Hepatocyte (in vitro differentiated cells): ENCODE results near the gene ACTR6. TPM values are rescaled to one million over a fixed set of nuclear protein-coding genes. Genes with fewer than 3 reads are reported as not detected.

Experiments used
- DNase-seq: peaks from one replicate; pipeline ENCODE4 v3.0.0-alpha.2; 2016; ENCODE audit warnings: low spot score
- H2AFZ ChIP-seq: fragments of 200-600 bp; sonication (generic); 2 replicates; pipeline ENCODE4 v1.6.0; 2016; ENCODE audit warnings: antibody characterized with exemption, mild to moderate bottlenecking
- H3K27ac ChIP-seq: fragments of 200-600 bp; sonication (generic); 2 replicates; pipeline ENCODE4 v1.5.1; 2016; ENCODE audit warnings: mild to moderate bottlenecking
- H3K27me3 ChIP-seq: fragments of 200-600 bp; sonication (generic); 2 replicates; pipeline ENCODE4 v1.6.1; 2016
- H3K36me3 ChIP-seq: fragments of 200-600 bp; sonication (generic); replicated peaks from 2 replicates; pipeline ENCODE4 v1.5.1; 2016; ENCODE audit warnings: low read depth; ENCODE audit not compliant: insufficient read depth
- H3K4me1 ChIP-seq: fragments of 200-600 bp; sonication (generic); 2 replicates; pipeline ENCODE4 v1.5.1; 2016; ENCODE audit warnings: mild to moderate bottlenecking, moderate library complexity; ENCODE audit not compliant: insufficient read depth
- H3K4me2 ChIP-seq: fragments of 200-600 bp; sonication (generic); 2 replicates; pipeline ENCODE4 v1.6.0; 2016
- H3K4me3 ChIP-seq: fragments of 200-600 bp; sonication (generic); 2 replicates; pipeline ENCODE4 v1.5.1; 2016; ENCODE audit warnings: mild to moderate bottlenecking
- H3K79me2 ChIP-seq: fragments of 200-600 bp; sonication (generic); 2 replicates; pipeline ENCODE4 v1.6.0; 2017; ENCODE audit warnings: mild to moderate bottlenecking
- H3K9me2 ChIP-seq: fragments of 200-600 bp; sonication (generic); replicated peaks from 2 replicates; pipeline ENCODE4 v1.6.0; 2017; ENCODE audit warnings: mild to moderate bottlenecking; ENCODE audit not compliant: insufficient read depth
- H3K9me3 ChIP-seq: fragments of 200-600 bp; sonication (generic); 2 replicates; pipeline ENCODE4 v1.5.1; 2016; ENCODE audit warnings: low read depth, mild to moderate bottlenecking
- H4K20me1 ChIP-seq: fragments of 200-600 bp; sonication (generic); 2 replicates; pipeline ENCODE4 v1.6.0; 2016; ENCODE audit warnings: mild to moderate bottlenecking; ENCODE audit not compliant: insufficient read depth, poor library complexity, severe bottlenecking
- EZH2 ChIP-seq: fragments of 200-600 bp; sonication (generic); IDR thresholded peaks from 2 replicates; pipeline ENCODE4 v1.6.1; 2016; ENCODE audit warnings: antibody characterized with exemption, mild to moderate bottlenecking, borderline replicate concordance
- EZH2phosphoT487 ChIP-seq: fragments of 200-600 bp; sonication (generic); IDR thresholded peaks from one replicate; pipeline ENCODE4 v1.6.1; 2018; ENCODE audit warnings: antibody characterized with exemption, mild to moderate bottlenecking, low read depth, moderate library complexity; ENCODE audit not compliant: unreplicated experiment, severe bottlenecking
- WGBS: methylation state at CpG from one replicate; pipeline ENCODE4 v1.1.6; 2016; ENCODE audit warnings: low lambda C conversion rate; ENCODE audit errors: missing lambda C conversion rate; 5-methylcytosine and 5-hydroxymethylcytosine counted together
- polyA plus RNA-seq: library from polyadenylated mRNA; unstranded; fragments of >200 nt; fragmentation: Nextera tagmentation; extraction: Ambion mirVana; gene quantifications from 2 replicates; pipeline ENCODE4 v1.2.1, GENCODE V29; 2016
- total RNA-seq: library from RNA; depleted of rRNA; stranded (reverse); fragments of >200 nt; gene quantifications from 2 replicates; pipeline ENCODE4 v1.2.3, GENCODE V29; 2014
- TF ChIP-seq, protein P1 (sequence below): fragments of 200-600 bp; sonication (generic); IDR thresholded peaks from 2 replicates; pipeline ENCODE4 v1.5.1; 2016; ENCODE audit warnings: antibody characterized with exemption, mild to moderate bottlenecking; ENCODE audit not compliant: poor library complexity

The ACTR6 gene
- total and polyA plus RNA-seq, 2 experiments from 2014 or later, result 18.0 to 38.0 TPM

DNA sequence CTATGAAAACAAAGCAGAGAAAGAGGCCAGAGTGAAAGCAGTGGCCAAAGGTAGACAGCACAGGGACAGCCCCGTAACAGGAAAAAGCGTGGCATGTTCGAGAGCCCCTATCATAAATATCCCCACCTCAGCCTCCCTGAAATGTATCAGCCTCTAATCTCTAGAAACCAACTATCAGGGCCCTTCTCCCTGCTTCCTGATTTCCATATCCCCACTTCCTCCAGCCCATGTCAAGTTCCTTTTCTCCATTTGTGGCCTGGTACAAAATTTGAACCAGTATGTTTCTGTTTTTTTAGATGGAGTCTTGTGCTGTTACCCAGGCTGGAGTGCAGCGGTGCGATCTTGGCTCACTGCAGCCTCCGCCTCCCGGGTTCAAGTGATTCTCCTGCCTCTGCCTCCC, 49.3 kb downstream of the ACTR6 start:
- Histone ChIP-seq H3K27ac (no peak overlapping the region), H3K27me3 (no peaks in the 10 kb centered on the region), H3K79me2 (no peaks in the 10 kb centered on the region), H3K4me3 (no peak overlapping the region), H3K4me2 (no peak overlapping the region), H3K9me2 (no peaks in the 10 kb centered on the region), H3K4me1 (peaks cover 7% of the 10 kb centered on the region), H2AFZ (no peak overlapping the region), H4K20me1 (no peaks in the 10 kb centered on the region), H3K36me3 (no peaks in the 10 kb centered on the region), H3K9me3 (no peaks in the 10 kb centered on the region)
- 92% methylated on average over 7 of the region's 7 CpGs for WGBS
- TF ChIP-seq EZH2phosphoT487 (no peak), EZH2 (no peak)
- TF ChIP-seq, protein P1, sequence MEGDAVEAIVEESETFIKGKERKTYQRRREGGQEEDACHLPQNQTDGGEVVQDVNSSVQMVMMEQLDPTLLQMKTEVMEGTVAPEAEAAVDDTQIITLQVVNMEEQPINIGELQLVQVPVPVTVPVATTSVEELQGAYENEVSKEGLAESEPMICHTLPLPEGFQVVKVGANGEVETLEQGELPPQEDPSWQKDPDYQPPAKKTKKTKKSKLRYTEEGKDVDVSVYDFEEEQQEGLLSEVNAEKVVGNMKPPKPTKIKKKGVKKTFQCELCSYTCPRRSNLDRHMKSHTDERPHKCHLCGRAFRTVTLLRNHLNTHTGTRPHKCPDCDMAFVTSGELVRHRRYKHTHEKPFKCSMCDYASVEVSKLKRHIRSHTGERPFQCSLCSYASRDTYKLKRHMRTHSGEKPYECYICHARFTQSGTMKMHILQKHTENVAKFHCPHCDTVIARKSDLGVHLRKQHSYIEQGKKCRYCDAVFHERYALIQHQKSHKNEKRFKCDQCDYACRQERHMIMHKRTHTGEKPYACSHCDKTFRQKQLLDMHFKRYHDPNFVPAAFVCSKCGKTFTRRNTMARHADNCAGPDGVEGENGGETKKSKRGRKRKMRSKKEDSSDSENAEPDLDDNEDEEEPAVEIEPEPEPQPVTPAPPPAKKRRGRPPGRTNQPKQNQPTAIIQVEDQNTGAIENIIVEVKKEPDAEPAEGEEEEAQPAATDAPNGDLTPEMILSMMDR, result no peak
- DNase-seq, result no peak

DNA sequence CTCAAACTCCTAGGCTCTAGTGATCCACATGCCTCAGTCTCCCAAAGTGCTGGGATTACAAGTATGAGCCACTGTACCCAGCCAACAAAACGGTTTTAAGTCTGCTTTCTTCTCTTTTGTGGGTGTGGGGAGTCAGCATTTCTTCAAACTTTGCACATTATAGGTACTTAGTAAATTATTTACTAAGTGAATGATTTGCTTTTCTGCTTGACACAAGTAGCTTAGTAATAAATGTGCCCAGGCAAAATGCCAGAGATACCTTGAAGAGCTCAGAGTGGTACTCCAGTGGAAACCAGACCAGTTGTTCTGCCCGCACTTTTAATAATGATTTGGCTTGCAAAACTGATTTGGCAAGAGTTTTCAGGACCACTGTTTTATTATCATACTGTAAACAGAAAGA, 51.3 kb downstream of the ACTR6 start:
- no peaks in the 10 kb centered on the region for H3K9me3 ChIP-seq
- H2AFZ ChIP-seq, result no peak overlapping the region
- H3K36me3 ChIP-seq, result no peaks in the 10 kb centered on the region
- H3K4me1 ChIP-seq, result peaks cover 7% of the 10 kb centered on the region
- no peak overlapping the region for H3K4me3 ChIP-seq
- 62% methylated on average over 2 of the region's 2 CpGs for WGBS
- H3K27ac ChIP-seq, result no peak overlapping the region
- DNase-seq, result peak; percentile 54
- H4K20me1 ChIP-seq, result no peaks in the 10 kb centered on the region
- TF ChIP-seq EZH2 (no peak), EZH2phosphoT487 (no peak)
- TF ChIP-seq, protein P1, result no peak
- H3K79me2 ChIP-seq, result no peaks in the 10 kb centered on the region
- no peaks in the 10 kb centered on the region for H3K27me3 ChIP-seq
- H3K4me2 ChIP-seq, result peak overlapping the region; percentile 47
- no peaks in the 10 kb centered on the region for H3K9me2 ChIP-seq

DNA sequence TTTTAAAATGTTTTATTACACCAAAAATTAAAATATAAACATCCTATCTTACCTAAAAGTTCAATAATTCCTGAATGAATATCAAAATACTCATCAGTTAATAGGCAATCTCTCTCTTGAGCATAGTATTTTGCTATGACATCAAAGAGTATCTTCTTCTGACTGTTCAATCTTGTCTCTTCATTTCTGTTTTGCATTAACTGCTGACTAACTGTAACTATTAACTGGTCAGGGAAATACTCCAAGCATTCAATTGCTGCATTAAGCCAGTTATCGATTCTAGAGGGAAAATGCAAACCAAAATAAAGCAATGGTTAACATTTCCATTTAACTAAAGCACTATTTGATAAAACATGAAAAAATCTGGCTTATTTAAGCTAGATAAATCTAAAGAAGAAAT, 52.8 kb downstream of the ACTR6 start:
- no peak overlapping the region for H3K4me3 ChIP-seq

More for the DNA sequence above, 52.8 kb downstream of the ACTR6 start:
- TF ChIP-seq EZH2phosphoT487, result no peak
- TF ChIP-seq EZH2, result no peak
- TF ChIP-seq, protein P1, result no peak
- no peak overlapping the region for H3K27ac ChIP-seq
- H3K4me1 ChIP-seq, result peaks cover 7% of the 10 kb centered on the region
- H3K4me2 ChIP-seq, result no peak overlapping the region
- no peaks in the 10 kb centered on the region for H3K9me3 ChIP-seq
- WGBS, result 100% methylated on average over 1 of the region's 1 CpG
- no peaks in the 10 kb centered on the region for H3K9me2 ChIP-seq
- no peaks in the 10 kb centered on the region for H4K20me1 ChIP-seq
- H3K79me2 ChIP-seq, result no peaks in the 10 kb centered on the region
- H3K36me3 ChIP-seq, result no peaks in the 10 kb centered on the region
- H2AFZ ChIP-seq, result no peak overlapping the region
- no peaks in the 10 kb centered on the region for H3K27me3 ChIP-seq
- no peak for DNase-seq
